ENCODE data around the gene DCC.

Gene DCC

DNA sequence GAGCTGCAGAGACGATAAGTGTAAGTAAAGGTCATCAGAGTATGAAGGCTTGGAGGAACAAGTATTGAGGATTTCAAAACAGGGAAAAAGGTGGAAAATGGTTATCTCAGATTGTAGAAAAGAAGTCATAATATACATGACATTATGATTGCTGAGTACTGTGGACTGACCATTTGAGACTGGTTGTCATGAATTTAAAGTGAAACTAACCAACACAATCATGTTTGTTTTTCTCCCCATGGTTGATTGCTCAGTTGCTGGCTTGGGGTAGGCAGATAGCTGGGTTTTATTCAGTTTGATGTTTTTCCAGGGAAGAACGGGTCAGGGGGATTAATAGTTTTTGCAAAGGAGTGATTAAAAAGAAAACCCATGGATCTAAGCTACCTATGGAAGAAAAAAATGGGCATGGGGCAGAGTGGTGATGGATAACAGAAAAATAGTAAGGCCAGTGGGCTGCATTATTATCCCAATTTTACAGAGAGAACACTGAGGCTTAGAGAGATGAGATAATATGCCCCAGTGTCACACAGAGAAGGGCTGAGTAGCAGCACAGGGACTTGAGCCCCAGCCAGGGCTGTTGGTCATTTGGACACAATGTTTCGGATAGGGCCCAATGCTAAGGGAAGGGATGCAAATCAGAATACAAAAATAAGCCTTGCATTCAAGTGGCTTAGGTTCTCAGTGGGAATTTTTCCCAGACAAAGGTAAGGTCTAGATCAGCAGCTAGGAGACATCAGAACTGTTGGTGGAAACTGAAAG, 885.7 kb downstream of the DCC start:
- DNase-seq (ENCODE audit: low spot score) = no peak

DNA sequence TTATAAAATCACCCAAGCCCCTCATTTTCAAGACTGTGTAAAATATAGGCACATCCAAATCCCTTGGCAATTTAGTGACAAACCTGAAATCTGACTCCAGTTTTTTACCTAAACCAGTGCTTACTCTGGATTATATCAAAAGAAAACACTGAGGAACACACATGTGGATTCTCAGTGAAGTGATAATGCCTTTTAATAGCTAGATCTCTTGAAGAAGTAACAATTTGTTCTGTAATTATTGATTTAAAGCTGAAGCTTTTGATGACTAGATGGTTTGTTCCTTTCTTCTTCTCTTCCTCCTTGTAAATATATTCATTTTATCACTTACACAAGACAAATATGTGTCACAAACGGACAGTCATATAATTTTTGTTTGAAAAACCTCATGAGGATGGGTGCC, 894.6 kb downstream of the DCC start:
- DNase-seq (ENCODE audit: low spot score) = no peak

DNA sequence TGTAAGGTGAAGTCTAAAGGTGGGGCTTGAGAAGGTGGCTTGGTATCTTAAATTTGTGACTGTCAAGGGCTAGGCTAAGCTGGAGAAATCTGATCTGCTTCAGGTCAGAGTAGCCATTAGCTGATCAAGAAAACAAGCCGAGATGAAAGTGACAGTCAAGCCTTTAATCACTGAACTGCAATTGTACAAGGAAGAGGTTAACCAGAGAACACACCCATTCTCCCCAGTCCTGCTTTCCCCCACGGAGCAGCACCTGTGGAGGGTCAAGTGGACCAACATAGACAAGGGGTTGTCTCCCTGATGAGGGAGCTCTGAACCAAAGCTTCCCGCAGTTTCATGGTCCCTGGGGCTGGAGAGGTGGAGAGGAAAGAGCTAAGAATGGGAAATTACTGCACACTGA, 901.2 kb downstream of the DCC start:
- DNase-seq (ENCODE audit: low spot score) = no peak

DNA sequence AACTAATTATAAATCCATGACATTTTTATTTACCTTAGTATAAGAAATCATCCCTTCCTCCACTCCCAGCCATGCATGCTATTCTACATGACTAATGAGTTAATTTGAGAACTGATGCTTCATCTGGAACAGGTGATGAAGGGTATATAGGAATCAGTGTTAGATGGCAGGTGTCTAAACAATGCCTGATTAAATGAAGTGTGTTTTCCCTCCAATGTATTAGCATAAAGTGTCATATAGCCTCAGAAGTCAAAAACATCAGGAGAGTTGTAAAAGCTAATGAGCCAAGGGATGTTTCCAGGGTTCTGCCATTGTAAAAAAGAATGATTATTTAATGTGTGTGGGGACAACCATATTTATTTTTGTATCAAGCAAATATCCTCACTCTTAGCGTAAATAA, 913.8 kb downstream of the DCC start:
- no peak for DNase-seq (ENCODE audit: low spot score)

DNA sequence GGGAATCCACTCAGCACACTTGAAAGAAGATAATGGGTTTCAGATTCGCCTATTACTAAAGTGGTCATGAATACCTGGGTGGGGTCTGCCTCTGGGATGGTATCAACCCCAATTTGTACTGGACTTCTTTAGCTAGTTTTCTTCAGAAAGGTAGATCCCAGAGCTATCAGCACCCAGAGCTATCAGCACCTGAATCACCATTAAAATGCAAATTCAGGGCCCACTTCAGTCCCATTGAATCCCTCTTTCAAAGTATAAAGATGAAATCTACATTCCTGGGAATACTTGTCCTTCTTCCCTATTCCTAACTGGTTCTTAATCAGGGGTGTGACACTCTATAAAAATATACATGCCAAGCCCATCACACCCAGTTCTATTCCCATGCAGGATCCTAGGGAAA, 914.3 kb downstream of the DCC start:
- DNase-seq (ENCODE audit: low spot score) = no peak

DNA sequence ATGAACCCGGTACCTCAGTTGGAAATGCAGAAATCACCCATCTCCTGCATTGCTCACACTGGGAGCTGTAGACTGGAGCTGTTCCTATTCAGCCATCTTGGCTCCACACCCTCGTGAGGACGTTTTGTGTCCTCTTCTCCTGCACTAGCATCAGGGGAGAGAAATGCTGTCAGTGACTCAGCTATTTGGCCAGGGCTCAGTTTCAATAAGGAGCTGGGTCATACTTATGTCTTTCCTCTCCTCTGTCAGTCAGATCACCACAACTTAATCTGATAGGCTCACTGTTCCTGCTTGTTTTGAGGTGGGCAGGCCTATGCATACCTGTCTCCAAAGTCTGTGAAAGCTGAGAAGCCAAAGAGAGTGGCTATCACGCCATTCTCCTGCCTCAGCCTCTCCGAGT, 921.2 kb downstream of the DCC start:
- DNase-seq (ENCODE audit: low spot score) = no peak

DNA sequence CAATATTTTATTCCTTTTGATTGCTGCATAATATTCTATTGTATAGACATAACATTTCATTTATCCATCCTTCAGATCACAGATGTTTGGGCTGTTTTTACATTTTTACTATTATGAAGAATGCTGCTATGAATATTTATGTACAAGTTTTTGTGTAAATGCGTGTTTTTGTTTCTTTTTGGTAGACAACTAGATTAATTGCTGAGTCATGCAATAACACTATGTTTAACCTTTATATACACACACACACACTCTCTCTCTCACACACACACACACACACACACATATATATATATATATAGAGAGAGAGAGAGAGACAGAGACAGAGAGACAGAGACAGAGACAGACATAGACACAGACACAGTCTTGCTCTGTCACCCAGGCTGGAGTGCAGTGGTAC, 926.9 kb downstream of the DCC start:
- no peak for DNase-seq (ENCODE audit: low spot score)

DNA sequence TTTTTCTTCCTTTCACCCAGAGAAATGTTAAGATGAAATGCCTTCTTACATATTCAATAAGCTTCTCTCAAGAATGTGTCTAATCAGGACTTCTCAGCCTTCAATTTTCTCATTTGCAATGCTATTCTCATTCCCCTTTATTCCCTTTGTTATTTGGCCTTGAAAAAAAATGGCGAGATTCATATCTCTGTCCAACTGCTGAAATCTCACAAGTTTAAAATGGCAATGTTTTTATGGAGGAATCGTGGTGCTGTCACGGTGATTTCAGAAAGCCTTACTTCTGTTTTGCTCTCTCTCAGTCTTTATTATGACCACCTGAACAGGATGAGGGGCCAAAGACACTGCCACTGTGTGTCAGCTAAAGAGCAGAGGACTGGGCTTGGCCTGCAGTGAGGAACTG, 928.5 kb downstream of the DCC start:
- DNase-seq (ENCODE audit: low spot score) = no peak

DNA sequence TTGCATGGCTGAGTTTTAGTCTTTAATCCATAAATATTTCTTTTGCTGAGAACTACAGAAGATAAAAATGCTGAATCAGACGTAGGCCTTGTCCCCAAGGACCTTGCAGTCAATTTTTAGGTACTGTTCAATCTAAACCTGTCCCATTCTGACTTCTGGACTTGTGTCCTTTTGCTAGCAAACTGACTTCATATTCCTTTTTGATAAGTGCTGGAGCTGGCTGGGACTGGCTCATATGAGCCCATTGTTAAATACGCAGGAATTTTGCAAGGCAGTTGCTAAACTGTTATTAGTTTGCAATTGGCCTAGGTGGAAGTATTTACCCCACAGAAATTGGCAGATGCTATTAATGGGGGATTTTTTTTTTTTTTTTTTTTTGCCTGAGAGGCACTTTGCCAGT, 941.4 kb downstream of the DCC start:
- DNase-seq (ENCODE audit: low spot score) = no peak

DNA sequence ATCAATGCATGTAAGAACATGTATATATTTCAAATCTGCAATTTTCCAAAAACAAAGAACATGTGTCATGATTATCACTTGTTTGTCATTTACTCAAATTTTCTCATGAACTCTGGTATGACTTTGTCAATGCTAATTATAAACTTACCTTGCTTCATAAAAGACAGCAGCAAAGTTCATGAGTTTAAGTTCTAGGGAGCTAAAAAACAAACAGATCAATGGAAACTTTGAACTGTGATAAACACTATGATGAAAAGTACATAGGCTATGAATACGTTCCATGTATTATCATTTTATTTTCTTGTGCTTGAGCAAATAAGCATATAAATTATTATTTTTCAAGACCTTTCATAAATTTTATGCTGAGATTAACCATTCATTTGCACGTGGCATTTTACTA, 943.7 kb downstream of the DCC start:
- no peak for DNase-seq (ENCODE audit: low spot score)

DNA sequence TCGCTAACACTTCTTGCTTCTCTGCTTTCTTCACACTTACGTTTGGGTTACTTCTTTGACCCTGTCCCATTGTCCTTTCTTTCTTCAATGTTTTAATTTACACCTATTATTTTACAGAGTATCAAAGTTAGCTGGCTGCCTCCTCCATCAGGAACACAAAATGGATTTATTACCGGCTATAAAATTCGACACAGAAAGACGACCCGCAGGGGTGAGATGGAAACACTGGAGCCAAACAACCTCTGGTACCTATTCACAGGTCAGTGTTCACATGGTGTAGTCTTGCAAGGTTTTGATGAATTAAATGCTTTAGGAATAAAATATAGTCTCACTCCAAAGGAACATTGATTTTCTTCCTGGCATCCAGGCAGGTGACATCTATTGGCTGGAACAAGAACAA, 965.5 kb downstream of the DCC start:
- no peak for DNase-seq (ENCODE audit: low spot score)

DNA sequence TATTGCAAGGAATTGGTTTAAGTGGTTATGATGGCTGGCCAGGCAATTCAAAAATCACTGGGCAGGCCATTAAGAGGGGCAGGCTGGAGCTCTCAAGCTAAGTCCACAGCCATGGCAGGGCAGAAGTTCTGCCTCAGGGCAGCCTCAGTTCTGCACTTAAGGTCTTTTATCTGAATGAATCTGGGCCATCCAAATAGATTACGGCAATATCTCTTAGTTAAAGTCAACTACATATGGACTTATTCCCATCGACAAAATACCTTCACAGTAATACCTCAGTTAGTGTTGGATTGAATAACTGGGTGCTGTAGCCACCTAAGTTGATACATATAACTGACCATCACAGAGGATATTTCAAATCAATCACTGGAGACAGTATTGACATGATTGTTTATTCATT, 979.6 kb downstream of the DCC start:
- DNase-seq (ENCODE audit: low spot score) = no peak

DNA sequence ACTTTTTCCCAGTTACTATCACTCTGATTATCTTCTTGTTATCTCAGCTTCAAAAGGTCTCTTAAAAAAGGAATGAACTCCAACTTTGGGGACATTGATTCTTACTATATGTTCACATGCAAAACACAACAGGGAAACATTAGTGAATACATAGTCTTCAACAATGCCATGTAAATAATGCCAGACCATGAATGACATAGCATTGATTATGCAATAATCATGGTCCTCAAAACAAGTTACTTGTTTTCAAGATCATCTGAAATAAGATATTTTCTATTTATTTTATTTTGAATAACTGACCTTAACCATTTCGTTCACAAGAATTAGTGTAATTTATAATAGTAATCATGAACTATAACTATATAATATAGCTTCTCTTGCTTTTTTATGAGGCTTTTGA, 982.2 kb downstream of the DCC start:
- no peak for DNase-seq (ENCODE audit: low spot score)

DNA sequence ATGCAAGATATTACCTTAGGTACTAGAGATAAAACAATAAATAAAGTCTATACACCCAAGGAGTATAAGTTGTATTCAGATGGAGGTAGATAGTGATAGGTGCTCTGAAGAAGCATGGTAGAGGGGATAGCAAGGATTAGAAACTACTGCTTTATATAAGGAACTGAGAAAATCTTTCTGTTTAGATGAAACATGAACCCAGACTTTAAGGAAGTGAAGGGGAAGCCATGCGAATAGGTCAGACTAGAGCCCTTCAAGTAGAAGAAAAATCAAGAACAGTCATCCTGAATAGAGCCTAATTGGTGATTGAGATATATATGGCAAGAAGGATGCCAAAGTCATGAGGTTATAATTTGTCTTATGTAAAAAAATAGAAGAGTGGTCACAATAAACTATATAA, 984.4 kb downstream of the DCC start:
- no peak for DNase-seq (ENCODE audit: low spot score)

DNA sequence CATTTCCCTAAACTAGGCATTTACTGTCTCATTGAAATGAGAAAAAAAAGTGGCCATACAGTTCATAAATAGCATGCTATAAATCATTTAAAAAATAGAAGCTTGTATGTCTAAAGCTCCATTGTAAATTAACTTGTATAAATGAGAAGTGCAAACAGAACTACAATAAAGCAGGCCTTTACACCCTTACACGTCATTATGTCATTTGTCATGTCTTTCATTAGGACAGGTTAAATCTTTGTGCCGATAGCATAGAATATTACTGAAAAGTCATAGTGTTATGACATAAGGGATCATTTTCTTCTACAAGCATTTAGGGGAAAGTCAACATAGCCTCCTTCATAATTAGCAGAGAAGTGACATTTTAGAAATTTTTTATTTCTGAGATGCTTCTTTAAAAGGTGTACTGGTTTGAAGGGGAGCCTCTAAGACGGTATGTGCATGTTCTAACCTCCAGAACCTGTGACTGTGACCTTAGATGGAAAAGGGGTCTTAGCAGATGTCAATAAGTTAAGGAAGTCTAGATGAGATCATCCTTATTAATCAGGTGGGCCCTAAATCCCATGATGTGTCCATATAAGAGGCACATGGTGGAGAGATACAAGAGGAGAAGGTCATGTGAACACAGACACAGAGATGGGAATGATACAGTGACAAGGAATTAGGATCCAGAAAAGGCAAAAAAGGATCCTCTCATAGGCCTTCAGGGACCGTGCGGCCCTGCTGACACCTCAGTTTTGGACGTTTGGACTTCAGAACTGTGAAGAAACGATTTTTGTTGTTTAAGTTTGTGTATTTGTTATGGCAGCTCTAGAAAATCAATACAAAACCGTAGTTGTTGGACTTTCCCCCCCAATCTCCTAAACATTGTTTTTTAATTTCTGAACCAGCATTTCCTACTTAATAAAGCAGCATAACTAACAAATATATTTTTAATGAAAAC, 1020.8 kb downstream of the DCC start:
- no peak for DNase-seq (ENCODE audit: low spot score)

DNA sequence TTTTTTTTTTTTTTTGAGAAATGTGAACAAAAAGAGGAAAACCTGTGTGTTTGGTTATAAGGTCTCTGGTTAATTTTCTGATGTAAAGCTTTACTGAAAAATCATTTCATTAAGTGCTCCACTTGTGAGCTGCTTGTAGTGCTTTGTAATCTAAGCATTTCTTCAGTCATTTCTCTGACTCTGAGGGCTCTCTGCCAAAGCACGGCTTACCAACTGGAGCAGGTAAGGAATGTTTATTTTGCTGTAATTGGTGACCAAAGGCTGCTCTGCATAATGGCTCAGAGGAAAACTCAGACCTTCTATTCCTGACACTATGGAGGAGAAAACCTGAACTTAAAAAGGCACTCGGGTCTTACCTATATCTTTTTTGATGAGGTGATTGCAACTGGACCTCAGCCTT, 1035.6 kb downstream of the DCC start:
- DNase-seq (ENCODE audit: low spot score) = no peak

DNA sequence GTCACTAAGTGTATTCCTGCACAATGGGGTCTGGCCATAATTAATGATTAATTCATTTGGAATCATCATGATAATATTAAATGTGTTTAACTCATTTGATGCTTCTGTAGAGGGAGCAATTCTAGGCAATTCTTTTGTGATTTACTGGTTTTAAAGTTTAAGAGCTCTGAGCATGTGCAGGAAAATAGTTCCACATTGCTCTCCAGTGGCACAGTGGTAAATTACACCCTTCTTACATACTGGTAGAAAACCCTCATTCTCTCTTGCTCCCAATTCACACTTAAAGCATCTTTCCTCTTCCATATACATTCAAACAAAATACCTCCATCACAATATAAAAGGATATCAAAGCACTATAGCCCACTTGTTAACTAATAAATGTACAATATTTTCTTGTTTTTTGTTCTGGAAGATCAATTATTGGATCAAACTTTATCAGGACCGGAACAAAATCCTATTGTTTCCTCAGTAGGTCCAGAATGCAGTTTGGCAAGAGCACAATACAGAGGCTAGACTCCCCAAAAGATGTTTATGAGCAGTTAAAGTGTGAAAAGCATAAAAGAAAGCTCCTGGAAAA, 1040.2 kb downstream of the DCC start:
- DNase-seq (ENCODE audit: low spot score) = peak; percentile 1

DNA sequence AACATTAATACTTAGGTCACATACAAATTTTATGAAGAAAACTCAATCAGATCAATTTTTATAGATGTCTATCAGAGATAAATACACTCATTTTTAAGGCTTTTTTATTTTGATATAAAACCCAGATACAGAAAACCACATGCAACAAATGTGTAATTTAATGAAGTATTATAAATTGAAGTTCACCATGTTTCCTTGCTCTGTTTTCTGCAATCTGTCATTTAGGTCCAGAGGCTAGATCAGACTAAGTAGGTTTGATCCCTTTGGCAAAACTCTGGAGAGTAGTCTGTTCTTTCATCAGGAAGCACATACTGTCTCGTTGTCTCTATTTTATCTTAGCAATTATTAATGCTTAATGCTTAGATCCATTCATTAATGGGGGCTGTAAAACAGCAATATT, 1042.9 kb downstream of the DCC start:
- DNase-seq (ENCODE audit: low spot score) = no peak

DNA sequence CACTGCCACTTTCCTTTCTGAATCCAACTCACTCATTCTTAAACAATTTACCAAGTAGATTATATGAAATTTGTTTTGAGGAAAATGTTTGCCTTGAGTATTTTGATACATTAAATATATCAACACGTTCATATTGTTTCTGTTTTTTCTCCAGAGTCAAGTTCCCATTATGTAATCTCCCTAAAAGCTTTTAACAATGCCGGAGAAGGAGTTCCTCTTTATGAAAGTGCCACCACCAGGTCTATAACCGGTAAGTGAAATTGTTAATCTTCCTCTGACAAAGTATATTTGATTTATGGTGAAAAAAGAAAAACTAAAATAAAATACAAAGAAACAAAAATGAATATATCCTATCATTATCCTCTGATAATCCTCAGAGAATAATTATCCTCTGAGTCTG, 1045.9 kb downstream of the DCC start:
- DNase-seq (ENCODE audit: low spot score) = no peak

DNA sequence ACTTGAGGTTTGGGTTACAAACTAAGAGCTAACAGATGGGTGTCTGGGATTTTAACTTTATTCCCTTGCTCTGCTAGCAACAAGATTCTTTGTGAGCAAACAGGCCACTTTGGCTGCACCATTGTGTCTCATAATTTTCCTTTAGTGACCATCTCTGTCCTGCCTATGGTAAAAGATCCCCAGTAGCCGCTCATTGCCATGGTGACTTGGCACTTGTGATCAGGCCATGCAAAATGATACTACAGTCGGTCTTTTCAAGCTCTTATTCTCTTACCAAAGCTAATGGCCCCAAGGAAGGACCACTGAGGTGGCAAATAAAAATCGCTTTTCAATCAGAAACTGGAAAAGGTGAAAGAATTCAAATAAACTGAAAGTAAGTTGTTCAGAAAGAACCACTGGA, 1047.6 kb downstream of the DCC start:
- DNase-seq (ENCODE audit: low spot score) = no peak

DNA sequence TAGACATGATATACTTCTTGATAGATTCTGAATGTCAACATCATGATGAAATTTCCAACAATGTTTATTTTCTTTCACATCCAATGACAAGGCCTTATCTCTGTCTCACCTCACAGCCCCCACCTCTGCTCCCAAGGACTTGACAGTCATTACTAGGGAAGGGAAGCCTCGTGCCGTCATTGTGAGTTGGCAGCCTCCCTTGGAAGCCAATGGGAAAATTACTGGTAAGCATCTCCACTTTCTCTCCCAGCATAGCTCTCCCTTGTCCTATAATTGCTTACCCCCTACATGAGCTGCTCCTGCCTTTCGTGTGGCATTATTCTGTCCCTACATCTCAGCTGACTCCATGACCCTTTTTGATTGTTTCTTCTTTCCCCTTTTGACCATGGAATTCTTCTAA, 1062.7 kb downstream of the DCC start:
- DNase-seq (ENCODE audit: low spot score) = no peak

DNA sequence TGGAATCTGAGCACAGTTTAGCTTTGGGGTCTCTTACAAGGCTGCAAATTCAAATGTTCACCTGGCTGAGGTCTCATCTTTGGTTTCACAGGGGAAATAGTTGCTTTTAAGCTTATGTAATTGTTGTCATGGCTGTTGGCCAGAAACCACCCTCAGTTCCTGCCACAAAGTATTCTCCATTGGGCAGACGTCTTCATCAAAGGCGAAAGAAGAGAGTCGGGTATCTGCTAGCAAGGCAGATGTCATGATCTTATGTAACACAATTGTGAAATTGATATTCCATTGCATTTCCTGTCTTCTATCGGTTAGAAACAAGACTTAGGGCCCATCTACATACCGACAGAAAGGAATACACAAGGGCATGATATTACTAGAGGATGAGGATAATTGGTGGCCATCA, 1068.3 kb downstream of the DCC start:
- no peak for DNase-seq (ENCODE audit: low spot score)

DNA sequence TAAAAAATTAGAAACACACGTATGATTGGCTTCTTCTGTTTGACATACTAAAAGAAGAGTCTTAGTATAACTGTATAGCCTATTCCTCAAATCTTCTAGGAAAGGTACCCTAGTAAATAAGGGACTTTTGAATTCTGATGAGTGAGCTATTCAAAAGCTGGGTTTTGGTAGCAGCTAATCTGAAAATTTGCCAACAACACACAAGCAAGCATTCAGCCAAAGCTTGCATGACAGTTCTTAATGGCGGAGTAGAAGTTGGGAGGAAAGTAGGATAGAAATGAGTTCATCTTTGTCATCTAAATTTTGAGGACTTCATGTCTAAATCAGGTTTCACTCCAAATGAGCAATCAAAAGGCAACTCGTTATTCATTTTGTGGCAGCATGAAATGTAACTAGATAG, 1071.5 kb downstream of the DCC start:
- DNase-seq (ENCODE audit: low spot score) = no peak
